ENCODE measurements around the gene ING5.

GRCh38 chr2:241743620-241744019 is 41.8 kb downstream of the ING5 start:
- TF ChIP-seq CTCF (IDR thresholded peaks at IDR 0.05), result no peak
- TF ChIP-seq POLR2A (IDR thresholded peaks at IDR 0.05), result no peak
- no peak for TF ChIP-seq EP300 (IDR thresholded peaks at IDR 0.05)
- no peak for TF ChIP-seq POLR2AphosphoS5 (IDR thresholded peaks at IDR 0.05)
